H1 (cell line): ENCODE data around the gene ARR3. TPM values are rescaled to one million over a fixed set of nuclear protein-coding genes. Genes with fewer than 3 reads are reported as not detected.

Source experiments
- CTCF ChIA-PET: fragments of 300-600 bp; sonication (Branson Sonifier 250); formaldehyde crosslinking; loops from one replicate; lab custom pipeline; 2021; ENCODE audit not compliant: partially characterized antibody; lab: Charles Lee
- POLR2A ChIA-PET: fragments of 300-600 bp; sonication (Branson Sonifier 250); formaldehyde crosslinking; loops from one replicate; lab custom pipeline; 2021; ENCODE audit warnings: inconsistent platforms; ENCODE audit not compliant: partially characterized antibody; lab: Charles Lee
- DNase-seq, 2 experiments: peaks; one replicate each; pipeline versions ENCODE4 v3.0.0 to v3.0.0-alpha.2; 2010 to 2022; ENCODE audit warnings: low spot score in 2 of 2, low read depth in 1 of 2, mixed read lengths in 1 of 2
- FAIRE-seq: peaks from 2 replicates; lab custom pipeline; 2011; peaks lifted over from hg19 to GRCh38; lab: Jason Lieb, UNC
- H2AFZ ChIP-seq: 2 replicates; pipeline ENCODE4 v1.8.1; 2012; ENCODE audit warnings: low read length, inconsistent platforms
- H2AK5ac ChIP-seq: 2 replicates; pipeline ENCODE4 v1.6.1; 2013; ENCODE audit warnings: low read depth, low read length
- H2BK120ac ChIP-seq: replicated peaks from 2 replicates; pipeline ENCODE3; 2013; ENCODE audit warnings: low read depth, low read length, inconsistent platforms
- H2BK12ac ChIP-seq: 2 replicates; pipeline ENCODE4 v1.6.1; 2013; ENCODE audit warnings: low read depth, low read length
- H2BK15ac ChIP-seq: 2 replicates; pipeline ENCODE4 v1.6.1; 2013; ENCODE audit warnings: low read length
- H2BK20ac ChIP-seq: 2 replicates; pipeline ENCODE4 v1.6.1; 2013; ENCODE audit warnings: low read length
- H2BK5ac ChIP-seq: 2 replicates; pipeline ENCODE4 v1.6.1; 2013; ENCODE audit warnings: low read depth, low read length
- H3K14ac ChIP-seq: 2 replicates; pipeline ENCODE4 v1.6.1; 2013; ENCODE audit warnings: inconsistent platforms; ENCODE audit not compliant: insufficient read length
- H3K18ac ChIP-seq: 2 replicates; pipeline ENCODE4 v1.6.1; 2013; ENCODE audit warnings: low read length; ENCODE audit errors: extremely low read depth
- H3K23ac ChIP-seq: 2 replicates; pipeline ENCODE4 v1.6.1; 2013; ENCODE audit warnings: inconsistent platforms; ENCODE audit not compliant: insufficient read length
- H3K23me2 ChIP-seq: 2 replicates; pipeline ENCODE4 v1.6.1; 2013; ENCODE audit warnings: low read depth, low read length
- H3K27ac ChIP-seq: 2 replicates; pipeline ENCODE4 v1.6.1; 2011; ENCODE audit warnings: low read depth, low read length, inconsistent platforms
- H3K27me3 ChIP-seq, 4 experiments: replicated peaks in 1 of 4; 1 replicate in 1 of 4; 2 replicates in 3 of 4; pipeline versions ENCODE4 v1.6.1 to v1.8.1; 2011 to 2013; ENCODE audit warnings: low read length in 3 of 4, mild to moderate bottlenecking in 3 of 4, inconsistent platforms in 2 of 4, mixed read lengths in 2 of 4, moderate library complexity in 1 of 4; ENCODE audit not compliant: control insufficient read depth in 3 of 4, insufficient read depth in 3 of 4; ENCODE audit errors: extremely low read depth in 1 of 4
- H3K36me3 ChIP-seq, 4 experiments: 2 replicates each; pipeline versions ENCODE4 v1.6.1 to v1.8.1; 2011 to 2013; ENCODE audit warnings: mild to moderate bottlenecking in 4 of 4, low read length in 3 of 4, moderate library complexity in 2 of 4, control low read depth in 1 of 4, inconsistent platforms in 1 of 4; ENCODE audit not compliant: insufficient read depth in 4 of 4, control insufficient read depth in 2 of 4
- H3K4ac ChIP-seq: replicated peaks from 2 replicates; pipeline ENCODE3; 2013; ENCODE audit warnings: low read length, low read depth, mixed read lengths, inconsistent platforms; ENCODE audit not compliant: insufficient read length
- H3K4me1 ChIP-seq, 4 experiments: replicated peaks in 1 of 4; 1 replicate in 1 of 4; 2 replicates in 3 of 4; pipeline versions ENCODE4 v1.6.1 to v1.8.1; 2011 to 2013; ENCODE audit warnings: low read length in 3 of 4, inconsistent platforms in 2 of 4, mixed read lengths in 1 of 4; ENCODE audit not compliant: insufficient read depth in 4 of 4, control insufficient read depth in 3 of 4
- H3K4me2 ChIP-seq, 2 experiments: 2 replicates each; pipeline versions ENCODE4 v1.6.1 to v1.8.1; 2011 to 2013; ENCODE audit warnings: low read depth in 2 of 2, low read length in 2 of 2, control low read depth in 1 of 2, inconsistent platforms in 1 of 2, mild to moderate bottlenecking in 1 of 2; ENCODE audit not compliant: insufficient read depth in 1 of 2
- H3K4me3 ChIP-seq, 4 experiments: fragments of 200-600, 300-600 bp in 1 of 4; sonication (generic), shearing (Covaris generic), sonication (Bioruptor Twin) in 1 of 4; 2 replicates each; pipeline versions ENCODE4 v1.5.1 to v1.8.1; 2011 to 2016; ENCODE audit warnings: low read length in 4 of 4, low read depth in 3 of 4, control low read depth in 2 of 4, inconsistent platforms in 2 of 4, mild to moderate bottlenecking in 2 of 4, mixed read lengths in 1 of 4, moderate library complexity in 1 of 4; ENCODE audit not compliant: insufficient read depth in 2 of 4; ENCODE audit errors: extremely low read depth in 1 of 4
- H3K56ac ChIP-seq: replicated peaks from 2 replicates; pipeline ENCODE3; 2013; ENCODE audit warnings: low read depth, mild to moderate bottlenecking, mixed read lengths, low read length, inconsistent platforms; ENCODE audit not compliant: insufficient read length
- H3K79me1 ChIP-seq: 2 replicates; pipeline ENCODE4 v1.6.1; 2013; ENCODE audit warnings: low read depth, low read length, control low read depth
- H3K79me2 ChIP-seq, 2 experiments: 2 replicates each; pipeline versions ENCODE4 v1.6.1 to v1.8.1; 2012 to 2013; ENCODE audit warnings: low read length in 2 of 2, mild to moderate bottlenecking in 2 of 2, inconsistent platforms in 1 of 2; ENCODE audit not compliant: insufficient read depth in 2 of 2, control insufficient read depth in 1 of 2
- H3K9ac ChIP-seq, 4 experiments: replicated peaks in 1 of 4; 1 replicate in 1 of 4; 2 replicates in 3 of 4; pipeline versions ENCODE4 v1.6.1 to v1.8.1; 2011 to 2013; ENCODE audit warnings: low read depth in 3 of 4, low read length in 3 of 4, control low read depth in 2 of 4, mild to moderate bottlenecking in 2 of 4, moderate library complexity in 2 of 4, inconsistent platforms in 1 of 4; ENCODE audit errors: extremely low read depth in 1 of 4
- H3K9me3 ChIP-seq, 2 experiments: 2 replicates each; pipeline versions ENCODE4 v1.6.1 to v1.8.1; 2012 to 2013; ENCODE audit warnings: mild to moderate bottlenecking in 2 of 2, moderate library complexity in 2 of 2, control low read depth in 1 of 2, inconsistent platforms in 1 of 2, low read depth in 1 of 2, low read length in 1 of 2, mixed read lengths in 1 of 2; ENCODE audit not compliant: insufficient read depth in 2 of 2
- H4K20me1 ChIP-seq, 2 experiments: replicated peaks in 1 of 2; 2 replicates each; pipeline versions ENCODE3 to v1.8.1; 2011 to 2013; ENCODE audit warnings: inconsistent platforms in 2 of 2, low read length in 2 of 2, mild to moderate bottlenecking in 1 of 2; ENCODE audit not compliant: insufficient read depth in 2 of 2, control insufficient read depth in 1 of 2
- H4K5ac ChIP-seq: 2 replicates; pipeline ENCODE4 v1.6.1; 2013; ENCODE audit warnings: low read length, low read depth, mixed read lengths, inconsistent platforms; ENCODE audit not compliant: insufficient read length
- H4K8ac ChIP-seq: 2 replicates; pipeline ENCODE4 v1.8.0; 2013; ENCODE audit warnings: mild to moderate bottlenecking, moderate library complexity, low read length, inconsistent platforms; ENCODE audit not compliant: insufficient read depth; ENCODE audit errors: extremely low read depth
- H4K91ac ChIP-seq: replicated peaks from 2 replicates; pipeline ENCODE3; 2013; ENCODE audit warnings: low read length, mixed read lengths, inconsistent platforms; ENCODE audit not compliant: insufficient read length
- MAFK ChIP-seq: IDR thresholded peaks from 2 replicates; pipeline ENCODE4 v1.6.1; 2012; ENCODE audit warnings: low read depth, mild to moderate bottlenecking, improper control_type of control experiment, low read length
- SIRT6 ChIP-seq: IDR thresholded peaks from one replicate; pipeline ENCODE4 v1.7.1; 2012; ENCODE audit warnings: low read length, inconsistent platforms
- SP2 ChIP-seq: IDR thresholded peaks from 2 replicates; pipeline ENCODE4 v1.6.1; 2012; ENCODE audit warnings: mild to moderate bottlenecking, low read length, inconsistent platforms
- TAF1 ChIP-seq: IDR thresholded peaks from 2 replicates; pipeline ENCODE4 v1.6.1; 2011; ENCODE audit warnings: mild to moderate bottlenecking, low read depth, low read length
- WGBS, 2 experiments: shearing (Covaris generic) in 1 of 2; methylation state at CpG; one replicate each; pipeline versions ENCODE4 v1.1.6 to v1.1.7; 2013 to 2015; ENCODE audit warnings: low lambda C conversion rate in 2 of 2, mixed read lengths in 2 of 2, inconsistent platforms in 1 of 2, low coverage in 1 of 2, missing lambda C conversion rate in 1 of 2; ENCODE audit not compliant: insufficient replicate concordance in 2 of 2, insufficient coverage in 1 of 2, insufficient read length in 1 of 2; ENCODE audit errors: extremely low coverage in 1 of 2, missing lambda C conversion rate in 1 of 2; 5-methylcytosine and 5-hydroxymethylcytosine counted together
- polyA plus RNA-seq, 7 experiments: library from polyadenylated mRNA; depleted of rRNA in 3 of 7; stranded (reverse) in 5 of 7; unstranded in 2 of 7; fragments of >200 nt in 5 of 7; fragments of 200-250 nt in 2 of 7; gene quantifications; 1 replicate in 5 of 7; 2 replicates in 1 of 7; 4 replicates in 1 of 7; pipeline versions ENCODE4 v1.2.1 to v1.2.3, GENCODE V29; 2011 to 2013; ENCODE audit warnings: missing spikeins in 2 of 7, mixed read lengths in 2 of 7
- total RNA-seq: library from RNA; stranded (reverse); fragmentation: NEBNext Ultra II Directional; extraction: Animal tissue kit (Norgen Biotek cat#: 25700); gene quantifications from 2 replicates; pipeline ENCODE4 v1.2.1, GENCODE V29; 2021

The ARR3 gene
- total and polyA plus RNA-seq, 2 of the 8 experiments (the other 6 are each of a cell fraction or from before 2014, with no cell fraction given): not detected

- H2AK5ac ChIP-seq: no peak within 1 kb of the TSS
- H4K8ac ChIP-seq: no peak within 1 kb of the TSS
- H2BK15ac ChIP-seq: no peak within 1 kb of the TSS
- H3K27ac ChIP-seq: no peak within 1 kb of the TSS
- H3K4ac ChIP-seq: no peak within 1 kb of the TSS
- no peak within 1 kb of the TSS for H3K56ac ChIP-seq
- H3K4me2 ChIP-seq: no peak within 1 kb of the TSS
- H3K27me3 ChIP-seq: no peaks in the 10 kb centered on the region
- no peaks in the 10 kb centered on the region for H3K9me3 ChIP-seq
- CTCF ChIA-PET: no interaction called here
- H3K79me2 ChIP-seq: no peaks in the 10 kb centered on the region
- H4K91ac ChIP-seq: no peak within 1 kb of the TSS
- H4K20me1 ChIP-seq: no peaks in the 10 kb centered on the region
- H2BK12ac ChIP-seq: no peak within 1 kb of the TSS
- no peak within 1 kb of the TSS for H3K9ac ChIP-seq
- H3K23ac ChIP-seq: no peak within 1 kb of the TSS
- H2BK120ac ChIP-seq: no peak within 1 kb of the TSS
- H4K5ac ChIP-seq: no peak within 1 kb of the TSS
- no peak within 1 kb of the TSS for H2BK20ac ChIP-seq
- no peak for TF ChIP-seq SP2
- TF ChIP-seq TAF1: no peak
- TF ChIP-seq MAFK: no peak
- TF ChIP-seq SIRT6: no peak
- no peak within 1 kb of the TSS for H3K14ac ChIP-seq
- H3K23me2 ChIP-seq: no peaks in the 10 kb centered on the region
- H2AFZ ChIP-seq: no peak within 1 kb of the TSS
- no peak for FAIRE-seq
- H3K79me1 ChIP-seq: no peaks in the 10 kb centered on the region
- H2BK5ac ChIP-seq: no peak within 1 kb of the TSS
- no peaks in the 10 kb centered on the region for H3K36me3 ChIP-seq
- no peak within 1 kb of the TSS for H3K4me3 ChIP-seq
- DNase-seq: no peak
- no peaks in the 10 kb centered on the region for H3K4me1 ChIP-seq
- WGBS, 2 experiments: no CpG with 5 or more reads among the region's 3 CpGs
- H3K18ac ChIP-seq: no peak within 1 kb of the TSS
- POLR2A ChIA-PET: no interaction called here
Observed at GRCh38 chrX:70234355-70234754, 33.8 kb upstream of the ARR3 start, which contains the start of gene AWAT1. Gene AWAT1 (plus strand): TSS chrX:70234655. CDS start chrX:70234696, 41 bp downstream.
